ENCODE results near the gene RIBC2. TPM values are rescaled to one million over a fixed set of nuclear protein-coding genes. Genes with fewer than 3 reads are reported as not detected.
"Not testable (repeated sequence)": the region's sequence is repeated elsewhere in the genome, so short reads cannot be mapped to it uniquely, and the experiment has no call there.

The RIBC2 gene
- total RNA-seq, 1 experiment from 2014 or later = 2.9 TPM

DNA sequence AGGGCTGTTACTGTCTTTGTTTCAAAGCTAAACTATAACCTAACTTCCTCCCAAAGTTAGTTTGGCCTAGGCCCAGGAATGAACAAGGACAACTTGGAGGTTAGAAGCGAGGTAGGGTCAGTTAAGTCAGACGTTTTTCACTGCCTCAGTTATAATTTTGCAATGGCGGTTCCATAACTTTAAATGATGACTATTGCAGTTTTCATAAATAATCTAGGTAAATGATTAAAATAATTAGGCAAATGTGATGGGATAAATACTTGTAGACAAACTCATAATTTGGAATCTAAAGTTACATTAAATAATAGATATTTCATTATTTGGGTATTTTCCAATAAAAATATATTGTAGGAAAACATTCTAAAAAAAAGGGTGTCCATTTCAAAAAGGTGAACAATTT, 39.9 kb upstream of the RIBC2 start:
- DNase-seq (ENCODE audit: low read depth, low spot score); CTCF ChIA-PET; H3K36me3 ChIP-seq (ENCODE audit: control insufficient read depth, insufficient read depth, low read length); H3K9me3 ChIP-seq (ENCODE audit: control insufficient read depth, insufficient read depth, low read depth, low read length); BruUV-seq (replicated peaks); H3K4me3 ChIP-seq (ENCODE audit: low read depth in 2 of 2, low read length in 2 of 2); intact Hi-C loops (cut with micrococcal nuclease; ENCODE audit: unreplicated experiment); H3K27ac ChIP-seq (ENCODE audit: low read length); ATAC-seq; in situ Hi-C loops (cut with HindIII; ENCODE audit: low pct_unique_long_range_greater_than_20kb, low sequenced_read_pairs); H3K4me1 ChIP-seq (ENCODE audit: control insufficient read depth, insufficient read depth, low read length); POLR2A ChIA-PET; H3K27me3 ChIP-seq (ENCODE audit: control insufficient read depth, insufficient read depth, low read length): not testable (repeated sequence)

DNA sequence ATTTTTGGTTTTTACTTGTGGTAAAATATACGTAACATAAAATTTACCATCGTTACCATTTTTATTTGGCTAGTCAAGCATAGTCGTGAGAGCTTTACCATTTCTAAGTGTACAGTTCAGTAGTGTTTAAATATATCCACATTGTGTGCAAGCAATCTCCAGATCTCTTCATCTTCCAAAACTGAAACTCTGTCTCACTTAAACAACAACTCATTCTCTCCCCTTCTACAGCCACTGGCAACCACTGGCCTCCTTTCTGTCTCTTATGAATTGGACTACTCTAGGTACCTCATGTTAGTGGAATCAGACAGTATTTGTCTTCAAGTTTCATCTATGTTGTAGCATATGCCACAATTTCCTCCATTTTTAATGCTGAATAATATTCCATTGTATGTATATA, 37.5 kb upstream of the RIBC2 start:
- ChIA-PET CTCF (no interaction called here), POLR2A (no interaction called here)
- intact Hi-C loops (cut with micrococcal nuclease; ENCODE audit: unreplicated experiment) (no loop called here), in situ Hi-C loops (cut with HindIII; ENCODE audit: low pct_unique_long_range_greater_than_20kb, low sequenced_read_pairs) (no loop called here)
- no peak for DNase-seq (ENCODE audit: low read depth, low spot score)
- Histone ChIP-seq H3K27me3 (ENCODE audit: control insufficient read depth, insufficient read depth, low read length) (no peaks in the 10 kb centered on the region), H3K9me3 (ENCODE audit: control insufficient read depth, insufficient read depth, low read depth, low read length) (no peaks in the 10 kb centered on the region), H3K36me3 (ENCODE audit: control insufficient read depth, insufficient read depth, low read length) (no peaks in the 10 kb centered on the region), H3K4me1 (ENCODE audit: control insufficient read depth, insufficient read depth, low read length) (no peaks in the 10 kb centered on the region), H3K27ac (ENCODE audit: low read length) (no peak overlapping the region), H3K4me3 (ENCODE audit: low read depth in 2 of 2, low read length in 2 of 2) (no peak overlapping the region)
- ATAC-seq = no peak
- TF ChIP-seq TCF7L2 (IDR thresholded peaks at IDR 0.05; ENCODE audit: low read depth, low read length) = no peak
- TF ChIP-seq, protein P1, sequence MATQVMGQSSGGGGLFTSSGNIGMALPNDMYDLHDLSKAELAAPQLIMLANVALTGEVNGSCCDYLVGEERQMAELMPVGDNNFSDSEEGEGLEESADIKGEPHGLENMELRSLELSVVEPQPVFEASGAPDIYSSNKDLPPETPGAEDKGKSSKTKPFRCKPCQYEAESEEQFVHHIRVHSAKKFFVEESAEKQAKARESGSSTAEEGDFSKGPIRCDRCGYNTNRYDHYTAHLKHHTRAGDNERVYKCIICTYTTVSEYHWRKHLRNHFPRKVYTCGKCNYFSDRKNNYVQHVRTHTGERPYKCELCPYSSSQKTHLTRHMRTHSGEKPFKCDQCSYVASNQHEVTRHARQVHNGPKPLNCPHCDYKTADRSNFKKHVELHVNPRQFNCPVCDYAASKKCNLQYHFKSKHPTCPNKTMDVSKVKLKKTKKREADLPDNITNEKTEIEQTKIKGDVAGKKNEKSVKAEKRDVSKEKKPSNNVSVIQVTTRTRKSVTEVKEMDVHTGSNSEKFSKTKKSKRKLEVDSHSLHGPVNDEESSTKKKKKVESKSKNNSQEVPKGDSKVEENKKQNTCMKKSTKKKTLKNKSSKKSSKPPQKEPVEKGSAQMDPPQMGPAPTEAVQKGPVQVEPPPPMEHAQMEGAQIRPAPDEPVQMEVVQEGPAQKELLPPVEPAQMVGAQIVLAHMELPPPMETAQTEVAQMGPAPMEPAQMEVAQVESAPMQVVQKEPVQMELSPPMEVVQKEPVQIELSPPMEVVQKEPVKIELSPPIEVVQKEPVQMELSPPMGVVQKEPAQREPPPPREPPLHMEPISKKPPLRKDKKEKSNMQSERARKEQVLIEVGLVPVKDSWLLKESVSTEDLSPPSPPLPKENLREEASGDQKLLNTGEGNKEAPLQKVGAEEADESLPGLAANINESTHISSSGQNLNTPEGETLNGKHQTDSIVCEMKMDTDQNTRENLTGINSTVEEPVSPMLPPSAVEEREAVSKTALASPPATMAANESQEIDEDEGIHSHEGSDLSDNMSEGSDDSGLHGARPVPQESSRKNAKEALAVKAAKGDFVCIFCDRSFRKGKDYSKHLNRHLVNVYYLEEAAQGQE (IDR thresholded peaks at IDR 0.05; ENCODE audit: insufficient read depth in 1 of 2, low read depth in 2 of 2, low read length in 1 of 2) = no peak
- no peak for TF ChIP-seq SIN3A (IDR thresholded peaks at IDR 0.05; ENCODE audit: borderline replicate concordance, insufficient read depth, low read depth, low read length)
- TF ChIP-seq POLR2AphosphoS5 (IDR thresholded peaks at IDR 0.05; ENCODE audit: low read depth, low read length) = no peak
- TF ChIP-seq, protein P2, sequence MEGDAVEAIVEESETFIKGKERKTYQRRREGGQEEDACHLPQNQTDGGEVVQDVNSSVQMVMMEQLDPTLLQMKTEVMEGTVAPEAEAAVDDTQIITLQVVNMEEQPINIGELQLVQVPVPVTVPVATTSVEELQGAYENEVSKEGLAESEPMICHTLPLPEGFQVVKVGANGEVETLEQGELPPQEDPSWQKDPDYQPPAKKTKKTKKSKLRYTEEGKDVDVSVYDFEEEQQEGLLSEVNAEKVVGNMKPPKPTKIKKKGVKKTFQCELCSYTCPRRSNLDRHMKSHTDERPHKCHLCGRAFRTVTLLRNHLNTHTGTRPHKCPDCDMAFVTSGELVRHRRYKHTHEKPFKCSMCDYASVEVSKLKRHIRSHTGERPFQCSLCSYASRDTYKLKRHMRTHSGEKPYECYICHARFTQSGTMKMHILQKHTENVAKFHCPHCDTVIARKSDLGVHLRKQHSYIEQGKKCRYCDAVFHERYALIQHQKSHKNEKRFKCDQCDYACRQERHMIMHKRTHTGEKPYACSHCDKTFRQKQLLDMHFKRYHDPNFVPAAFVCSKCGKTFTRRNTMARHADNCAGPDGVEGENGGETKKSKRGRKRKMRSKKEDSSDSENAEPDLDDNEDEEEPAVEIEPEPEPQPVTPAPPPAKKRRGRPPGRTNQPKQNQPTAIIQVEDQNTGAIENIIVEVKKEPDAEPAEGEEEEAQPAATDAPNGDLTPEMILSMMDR (IDR thresholded peaks at IDR 0.05) = no peak
- BruUV-seq (replicated peaks) = no TSS peak

DNA sequence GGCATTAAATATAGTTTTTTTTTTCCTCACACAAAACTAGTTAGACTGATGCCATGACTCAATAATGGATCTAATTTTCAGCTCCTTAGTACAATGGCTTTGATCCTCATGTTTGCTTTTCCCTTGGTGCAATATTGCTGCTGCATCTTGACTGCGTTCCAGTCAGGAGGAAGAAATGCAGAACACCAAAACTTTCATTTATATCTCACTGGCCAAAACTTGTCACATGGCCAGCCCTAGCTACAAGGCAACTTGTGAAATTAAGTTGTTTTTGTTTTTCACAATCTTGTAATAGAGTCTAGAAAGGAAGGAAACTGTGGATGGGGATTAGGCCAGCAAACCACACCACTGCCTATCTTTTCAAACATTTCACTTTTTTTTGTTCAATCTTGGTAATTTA, 36.8 kb upstream of the RIBC2 start:
- Histone ChIP-seq H3K27me3 (ENCODE audit: control insufficient read depth, insufficient read depth, low read length) (no peaks in the 10 kb centered on the region), H3K36me3 (ENCODE audit: control insufficient read depth, insufficient read depth, low read length) (no peaks in the 10 kb centered on the region), H3K27ac (ENCODE audit: low read length) (no peak overlapping the region), H3K4me1 (ENCODE audit: control insufficient read depth, insufficient read depth, low read length) (no peaks in the 10 kb centered on the region), H3K4me3 (ENCODE audit: low read depth in 2 of 2, low read length in 2 of 2) (no peak overlapping the region), H3K9me3 (ENCODE audit: control insufficient read depth, insufficient read depth, low read depth, low read length) (no peaks in the 10 kb centered on the region)
- DNase-seq (ENCODE audit: low read depth, low spot score) (no peak), ATAC-seq (no peak)
- CTCF ChIA-PET = no interaction called here
- POLR2A ChIA-PET = no interaction called here
- BruUV-seq (replicated peaks) = no TSS peak
- intact Hi-C loops (cut with micrococcal nuclease; ENCODE audit: unreplicated experiment) (no loop called here), in situ Hi-C loops (cut with HindIII; ENCODE audit: low pct_unique_long_range_greater_than_20kb, low sequenced_read_pairs) (no loop called here)
- TF ChIP-seq SIN3A (IDR thresholded peaks at IDR 0.05; ENCODE audit: borderline replicate concordance, insufficient read depth, low read depth, low read length) (no peak), TCF7L2 (IDR thresholded peaks at IDR 0.05; ENCODE audit: low read depth, low read length) (no peak), POLR2AphosphoS5 (IDR thresholded peaks at IDR 0.05; ENCODE audit: low read depth, low read length) (no peak)
- TF ChIP-seq, protein P1 (IDR thresholded peaks at IDR 0.05; ENCODE audit: insufficient read depth in 1 of 2, low read depth in 2 of 2, low read length in 1 of 2) = no peak
- TF ChIP-seq, protein P2 (IDR thresholded peaks at IDR 0.05) = no peak

Measured in Panc1 (cell line).